IMR-90 (cell line): ENCODE measurements around the gene ATF4. TPM values are rescaled to one million over a fixed set of nuclear protein-coding genes. Genes with fewer than 3 reads are reported as not detected.
A peak's percentile ranks its signal among the peaks of the same experiment; 100 is the strongest.

ENCODE experiments used
- ATAC-seq: fragments of 200-7000 bp; cut with Tn5 transposase; 2 replicates; pipeline ENCODE4 v1.9.1; 2020; ENCODE audit warnings: low read depth, mild to moderate bottlenecking, moderate library complexity
- BruUV-seq: library from RNA; stranded (reverse); fragments of 400-500 nt; replicated peaks from 2 replicates; lab custom pipeline; 2021; lab: Mats Ljungman, UMichigan
- CTCF ChIA-PET: fragments of 300-600 bp; formaldehyde crosslinking; extraction: SDS; loops from one replicate; lab custom pipeline; 2021; ENCODE audit warnings: antibody characterized with exemption; lab: Yijun Ruan, JAX
- POLR2A ChIA-PET: fragments of 300-600 bp; sonication (Branson Sonifier 250); formaldehyde crosslinking; loops from one replicate; lab custom pipeline; 2022; ENCODE audit warnings: antibody characterized with exemption; ENCODE audit not compliant: unreplicated experiment; lab: Charles Lee
- DNase-seq: peaks from one replicate; pipeline ENCODE4 v3.0.0; 2013
- H2AFZ ChIP-seq: replicated peaks from 2 replicates; pipeline ENCODE3; 2013; ENCODE audit warnings: low read length, mild to moderate bottlenecking; ENCODE audit not compliant: poor library complexity
- H2AK5ac ChIP-seq: 2 replicates; pipeline ENCODE4 v1.6.1; 2013; ENCODE audit warnings: low read depth, low read length, inconsistent platforms
- H2AK9ac ChIP-seq: replicated peaks from 2 replicates; pipeline ENCODE3; 2013; ENCODE audit warnings: mild to moderate bottlenecking, low read depth, low read length, moderate library complexity; ENCODE audit not compliant: poor library complexity
- H2BK120ac ChIP-seq: 2 replicates; pipeline ENCODE4 v1.6.1; 2013; ENCODE audit warnings: low read depth, low read length, inconsistent platforms
- H2BK15ac ChIP-seq: 3 replicates; pipeline ENCODE4 v1.6.1; 2013; ENCODE audit warnings: low read depth, low read length, inconsistent platforms
- H2BK20ac ChIP-seq: 2 replicates; pipeline ENCODE4 v1.6.1; 2013; ENCODE audit warnings: low read depth, mild to moderate bottlenecking, inconsistent platforms, low read length, moderate library complexity
- H2BK5ac ChIP-seq: 2 replicates; pipeline ENCODE4 v1.6.1; 2013; ENCODE audit warnings: mild to moderate bottlenecking, low read depth, low read length, inconsistent platforms; ENCODE audit not compliant: poor library complexity, severe bottlenecking
- H3K14ac ChIP-seq: replicated peaks from 2 replicates; pipeline ENCODE4 v1.6.1; 2013; ENCODE audit warnings: low read depth, low read length, inconsistent platforms
- H3K18ac ChIP-seq: 2 replicates; pipeline ENCODE4 v1.6.1; 2013; ENCODE audit warnings: low read depth, low read length, control low read depth
- H3K23ac ChIP-seq: 2 replicates; pipeline ENCODE4 v1.6.1; 2013; ENCODE audit warnings: low read depth, low read length, inconsistent platforms
- H3K27ac ChIP-seq: 2 replicates; pipeline ENCODE4 v1.5.1; 2013; ENCODE audit warnings: mild to moderate bottlenecking, control low read depth, low read length; ENCODE audit not compliant: insufficient read depth
- H3K27me3 ChIP-seq: 2 replicates; pipeline ENCODE4 v1.6.1; 2013; ENCODE audit warnings: low read length; ENCODE audit not compliant: control insufficient read depth, insufficient read depth
- H3K36me3 ChIP-seq: 2 replicates; pipeline ENCODE4 v1.6.1; 2013; ENCODE audit warnings: low read length, mixed read lengths; ENCODE audit not compliant: control insufficient read depth, insufficient read depth
- H3K4ac ChIP-seq: 2 replicates; pipeline ENCODE4 v1.6.1; 2013; ENCODE audit warnings: low read depth, low read length, inconsistent platforms
- H3K4me1 ChIP-seq: 2 replicates; pipeline ENCODE4 v1.6.1; 2013; ENCODE audit warnings: low read length, mixed read lengths; ENCODE audit not compliant: control insufficient read depth, insufficient read depth
- H3K4me2 ChIP-seq: 2 replicates; pipeline ENCODE4 v1.6.1; 2013; ENCODE audit warnings: low read depth, mild to moderate bottlenecking, control low read depth, low read length, moderate library complexity
- H3K4me3 ChIP-seq: 2 replicates; pipeline ENCODE4 v1.5.1; 2013; ENCODE audit warnings: low read depth, mild to moderate bottlenecking, control low read depth, low read length, moderate library complexity; ENCODE audit not compliant: insufficient read depth
- H3K56ac ChIP-seq: 2 replicates; pipeline ENCODE4 v1.6.1; 2013; ENCODE audit warnings: low read length, inconsistent platforms; ENCODE audit not compliant: insufficient read depth; ENCODE audit errors: extremely low read depth
- H3K79me1 ChIP-seq, 2 experiments: 2 replicates each; pipeline ENCODE4 v1.6.1; 2013; ENCODE audit warnings: low read length in 2 of 2, inconsistent platforms in 1 of 2, low read depth in 1 of 2
- H3K9ac ChIP-seq: 2 replicates; pipeline ENCODE4 v1.6.1; 2013; ENCODE audit warnings: low read depth, low read length, control low read depth
- H3K9me1 ChIP-seq: 2 replicates; pipeline ENCODE4 v1.6.1; 2013; ENCODE audit warnings: low read length, inconsistent platforms; ENCODE audit not compliant: insufficient read depth
- H3K9me3 ChIP-seq: 2 replicates; pipeline ENCODE4 v1.6.1; 2013; ENCODE audit warnings: low read length; ENCODE audit not compliant: control insufficient read depth, insufficient read depth
- H4K20me1 ChIP-seq: 2 replicates; pipeline ENCODE4 v1.6.1; 2013; ENCODE audit warnings: low read length, inconsistent platforms; ENCODE audit not compliant: insufficient read depth
- H4K5ac ChIP-seq: 2 replicates; pipeline ENCODE4 v1.6.1; 2013; ENCODE audit warnings: mild to moderate bottlenecking, low read depth, low read length, control low read depth
- H4K8ac ChIP-seq, 2 experiments: 2 replicates each; pipeline ENCODE4 v1.6.1; 2013; ENCODE audit warnings: low read depth in 2 of 2, low read length in 2 of 2, control low read depth in 1 of 2, inconsistent platforms in 1 of 2
- H4K91ac ChIP-seq: 2 replicates; pipeline ENCODE4 v1.6.1; 2013; ENCODE audit warnings: low read depth, low read length, inconsistent platforms; ENCODE audit not compliant: insufficient read depth
- BHLHE40 ChIP-seq: fragments of 150-350 bp; IDR thresholded peaks from 2 replicates; pipeline ENCODE4 v1.6.1; 2016; ENCODE audit warnings: mild to moderate bottlenecking, low read depth, low read length
- FOS ChIP-seq: fragments of 150-350 bp; IDR thresholded peaks from 2 replicates; pipeline ENCODE4 v1.6.1; 2016; ENCODE audit warnings: low read depth, low read length
- MAFK ChIP-seq: IDR thresholded peaks from 2 replicates; pipeline ENCODE4 v1.6.1; 2012; ENCODE audit warnings: low read depth, low read length, improper control_type of control experiment
- MXI1 ChIP-seq: IDR thresholded peaks from 2 replicates; pipeline ENCODE4 v1.6.1; 2012; ENCODE audit warnings: low read depth, mild to moderate bottlenecking, low read length, moderate library complexity, borderline replicate concordance
- NFE2L2 ChIP-seq: fragments of 150-350 bp; IDR thresholded peaks from 2 replicates; pipeline ENCODE4 v1.6.1; 2016; ENCODE audit warnings: low read depth, mild to moderate bottlenecking, low read length
- POLR2A ChIP-seq: IDR thresholded peaks from 2 replicates; pipeline ENCODE4 v1.6.1; 2012; ENCODE audit warnings: mild to moderate bottlenecking, low read depth, low read length
- RAD21 ChIP-seq: IDR thresholded peaks from 2 replicates; pipeline ENCODE4 v1.6.1; 2012; ENCODE audit warnings: low read length, improper control_type of control experiment
- RCOR1 ChIP-seq: IDR thresholded peaks from 2 replicates; pipeline ENCODE4 v1.6.1; 2012; ENCODE audit warnings: mild to moderate bottlenecking, low read length, improper control_type of control experiment; ENCODE audit not compliant: insufficient replicate concordance
- RFX5 ChIP-seq: IDR thresholded peaks from 2 replicates; pipeline ENCODE4 v1.8.0; 2012; ENCODE audit warnings: low read depth, mild to moderate bottlenecking, low read length, moderate library complexity
- USF2 ChIP-seq: fragments of 150-350 bp; IDR thresholded peaks from 2 replicates; pipeline ENCODE4 v1.6.1; 2017; ENCODE audit warnings: mild to moderate bottlenecking, antibody characterized with exemption, low read length, low read depth
- WGBS, 2 experiments: methylation state at CpG; one replicate each; pipeline versions ENCODE4 v1.1.5 to v1.1.7; 2013; ENCODE audit warnings: missing lambda C conversion rate in 2 of 2; ENCODE audit not compliant: insufficient read length in 1 of 2; ENCODE audit errors: extremely low coverage in 2 of 2; 5-methylcytosine and 5-hydroxymethylcytosine counted together
- dilution Hi-C: fragments of 300-500 bp; cut with HindIII; formaldehyde crosslinking; loops from one replicate; pipeline ENCODE4 v1.14.3; 2018; ENCODE audit warnings: low sequenced_read_pairs; ENCODE audit not compliant: unreplicated experiment
- in situ Hi-C: fragments of 300-500 bp; cut with MboI; formaldehyde crosslinking; loops from 3 replicates; pipeline ENCODE4 v1.14.3; 2019; ENCODE audit warnings: low sequenced_read_pairs, inconsistent platforms, mixed read lengths
- intact Hi-C: fragments of 100-400 bp; cut with micrococcal nuclease; formaldehyde crosslinking; loops from 2 replicates; pipeline ENCODE4 v1.10.0; 2022
- polyA plus RNA-seq, 3 experiments: library from polyadenylated mRNA; depleted of rRNA; stranded (reverse); fragments of >200 nt; gene quantifications; 2 replicates each; pipeline ENCODE4 v1.2.3, GENCODE V29; 2012; ENCODE audit warnings: low replicate concordance in 1 of 3
- total RNA-seq: library from RNA; depleted of rRNA; stranded (reverse); fragments of >200 nt; gene quantifications from 2 replicates; pipeline ENCODE4 v1.2.3, GENCODE V29; 2012

Gene ATF4
- total and polyA plus RNA-seq, 2 of the 4 experiments (the other 2 are of a cell fraction): 148 to 662 TPM

DNA sequence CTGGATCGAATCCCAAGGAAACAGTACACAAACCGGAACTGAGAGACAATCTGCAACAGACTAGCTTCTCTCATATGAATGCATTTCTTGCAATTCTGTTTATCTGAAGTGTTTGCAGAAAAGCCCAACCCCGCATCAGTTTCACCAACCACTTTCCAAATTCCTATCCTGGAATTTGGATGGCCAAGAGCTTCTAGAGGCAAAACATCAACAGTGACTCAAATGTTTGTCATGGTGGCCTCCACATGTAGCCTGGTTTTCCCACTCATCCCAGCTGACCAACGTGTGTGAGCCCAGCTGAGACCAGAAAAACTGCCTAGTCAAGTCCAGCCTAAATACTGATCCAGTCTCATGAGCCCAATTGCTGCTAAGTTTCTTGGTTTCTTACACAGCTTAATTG, 26.6 kb upstream of the ATF4 start:
- peak overlapping the region; percentile 2; the same call in 1 of the 2 replicates for H3K18ac ChIP-seq
- H3K36me3 ChIP-seq: no peaks in the 10 kb centered on the region
- H2AK9ac ChIP-seq: no peak overlapping the region
- H3K27me3 ChIP-seq: no peaks in the 10 kb centered on the region
- TF ChIP-seq RCOR1 (peak; percentile 37), MAFK (peak; percentile 21; the same call in 1 of the 2 replicates), FOS (peak; percentile 65), POLR2A (no peak), NFE2L2 (peak; percentile 66), MXI1 (peak; percentile 91), RFX5 (no peak), RAD21 (0 out of 2 replicates have a peak, but pooled peaks have one; percentile 14), USF2 (peak; percentile 56), BHLHE40 (0 out of 2 replicates have a peak, but pooled peaks have one; percentile 41)
- peaks cover 22% of the 10 kb centered on the region for H3K9me1 ChIP-seq
- H3K4ac ChIP-seq: peak overlapping the region; percentile 85; the same call in 1 of the 2 replicates
- H3K9ac ChIP-seq: no peak overlapping the region
- no peak overlapping the region for H4K5ac ChIP-seq
- H2BK5ac ChIP-seq: peak overlapping the region; percentile 79
- ATAC-seq: peak; percentile 77
- peak; percentile 92 for DNase-seq
- H3K23ac ChIP-seq: peak overlapping the region; percentile 72
- WGBS, 2 experiments: 0% methylated on average over 1 of the region's 4 CpGs; no CpG with 5 or more reads in 1 of the 2 experiments
- BruUV-seq: no TSS peak
- peaks cover 12% of the 10 kb centered on the region; the same call in 1 of the 2 replicates for H4K20me1 ChIP-seq
- H3K56ac ChIP-seq: peak overlapping the region; percentile 40; the same call in 1 of the 2 replicates
- peaks cover 0 to 8% of the 10 kb centered on the region in 2 experiments; a peak in 1 of 4 replicates for H3K79me1 ChIP-seq
- peak overlapping the region; percentile 65 for H4K91ac ChIP-seq
- no peaks in the 10 kb centered on the region for H3K9me3 ChIP-seq
- dilution Hi-C loops: no loop called here
- H4K8ac ChIP-seq: peak overlapping the region in 1 of 2 experiments; percentile 54; a peak in 2 of 4 replicates
- in situ Hi-C loops: no loop called here
- H2BK120ac ChIP-seq: peak overlapping the region; percentile 85
- peaks cover 8% of the 10 kb centered on the region for H3K4me1 ChIP-seq
- H2AFZ ChIP-seq: peak overlapping the region; percentile 34
- H2AK5ac ChIP-seq: peak overlapping the region; percentile 91; the same call in 1 of the 2 replicates
- H3K4me3 ChIP-seq: no peak overlapping the region
- ChIA-PET POLR2A (interaction anchor here (0.6 to 1.1 kb wide), 4 partner anchors 22 to 551 kb away, joined by 3 to 4 read pairs (median 3); no protein-coding TSS in a partner anchor), CTCF (interaction anchor here (0.6 to 1.6 kb wide), 8 partner anchors 11 to 158 kb away, joined by 3 to 14 read pairs (median 3); no protein-coding TSS in a partner anchor)
- peak overlapping the region; percentile 45; the same call in 1 of the 2 replicates for H3K4me2 ChIP-seq
- H2BK20ac ChIP-seq: peak overlapping the region; percentile 53
- H2BK15ac ChIP-seq: peak overlapping the region; percentile 75; the same call in 2 of the 3 replicates
- peak overlapping the region; percentile 23; the same call in 1 of the 2 replicates for H3K27ac ChIP-seq
- H3K14ac ChIP-seq: peak overlapping the region; percentile 62
- intact Hi-C loops: loop anchor here (1.0 to 10.0 kb wide), 4 partner anchors 19 to 319 kb away; partner anchors contain the start of gene ATF4
